ENCODE data around the gene ACP7. TPM values are rescaled to one million over a fixed set of nuclear protein-coding genes. Genes with fewer than 3 reads are reported as not detected.

Gene ACP7
- polyA plus RNA-seq, 1 of the 3 experiments (the other 2 are of a cell fraction) = 0.36 TPM

DNA sequence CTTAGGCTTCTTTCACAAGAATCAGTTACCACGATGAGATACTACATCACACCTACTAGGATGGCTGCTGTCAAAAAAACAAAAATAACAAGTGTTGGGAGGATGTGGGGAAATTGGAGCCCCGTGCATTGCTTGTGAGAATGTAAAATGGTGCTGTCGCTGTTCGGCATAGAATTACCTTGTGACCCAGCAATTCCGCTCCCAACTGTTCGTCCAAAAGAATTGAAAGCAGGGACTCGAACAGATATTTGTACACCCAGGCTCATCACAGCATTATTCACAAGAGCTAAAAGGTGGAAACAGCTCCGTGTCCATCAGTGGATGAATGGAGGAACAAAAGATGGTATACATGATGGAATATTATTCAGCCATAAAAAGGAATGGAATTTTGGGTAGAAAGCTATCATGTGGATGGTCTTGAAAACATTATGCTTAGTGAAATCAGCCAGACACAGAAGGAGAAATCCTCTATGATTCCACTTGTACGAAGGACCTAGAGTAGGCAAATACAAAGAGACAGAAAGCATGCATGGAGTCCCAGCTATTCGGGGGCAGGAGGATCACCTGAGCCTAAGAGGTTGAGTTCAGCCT, 64.9 kb downstream of the ACP7 start (continued):
- no peak for TF ChIP-seq TEAD4 (IDR thresholded peaks at IDR 0.05; ENCODE audit: borderline replicate concordance, insufficient read depth)
- no peak for TF ChIP-seq FOSL2 (IDR thresholded peaks at IDR 0.05; ENCODE audit: borderline replicate concordance, low read depth)
- no peak for TF ChIP-seq RXRA (IDR thresholded peaks at IDR 0.05; ENCODE audit: borderline replicate concordance, low read depth)
- TF ChIP-seq, protein P1, sequence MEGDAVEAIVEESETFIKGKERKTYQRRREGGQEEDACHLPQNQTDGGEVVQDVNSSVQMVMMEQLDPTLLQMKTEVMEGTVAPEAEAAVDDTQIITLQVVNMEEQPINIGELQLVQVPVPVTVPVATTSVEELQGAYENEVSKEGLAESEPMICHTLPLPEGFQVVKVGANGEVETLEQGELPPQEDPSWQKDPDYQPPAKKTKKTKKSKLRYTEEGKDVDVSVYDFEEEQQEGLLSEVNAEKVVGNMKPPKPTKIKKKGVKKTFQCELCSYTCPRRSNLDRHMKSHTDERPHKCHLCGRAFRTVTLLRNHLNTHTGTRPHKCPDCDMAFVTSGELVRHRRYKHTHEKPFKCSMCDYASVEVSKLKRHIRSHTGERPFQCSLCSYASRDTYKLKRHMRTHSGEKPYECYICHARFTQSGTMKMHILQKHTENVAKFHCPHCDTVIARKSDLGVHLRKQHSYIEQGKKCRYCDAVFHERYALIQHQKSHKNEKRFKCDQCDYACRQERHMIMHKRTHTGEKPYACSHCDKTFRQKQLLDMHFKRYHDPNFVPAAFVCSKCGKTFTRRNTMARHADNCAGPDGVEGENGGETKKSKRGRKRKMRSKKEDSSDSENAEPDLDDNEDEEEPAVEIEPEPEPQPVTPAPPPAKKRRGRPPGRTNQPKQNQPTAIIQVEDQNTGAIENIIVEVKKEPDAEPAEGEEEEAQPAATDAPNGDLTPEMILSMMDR (IDR thresholded peaks at IDR 0.05) = no peak
- no peak for TF ChIP-seq NRF1 (IDR thresholded peaks at IDR 0.05; ENCODE audit: low read depth, low read length)
- TF ChIP-seq TCF12 (IDR thresholded peaks at IDR 0.05) = no peak
- TF ChIP-seq, protein P2, sequence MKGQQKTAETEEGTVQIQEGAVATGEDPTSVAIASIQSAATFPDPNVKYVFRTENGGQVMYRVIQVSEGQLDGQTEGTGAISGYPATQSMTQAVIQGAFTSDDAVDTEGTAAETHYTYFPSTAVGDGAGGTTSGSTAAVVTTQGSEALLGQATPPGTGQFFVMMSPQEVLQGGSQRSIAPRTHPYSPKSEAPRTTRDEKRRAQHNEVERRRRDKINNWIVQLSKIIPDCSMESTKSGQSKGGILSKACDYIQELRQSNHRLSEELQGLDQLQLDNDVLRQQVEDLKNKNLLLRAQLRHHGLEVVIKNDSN (IDR thresholded peaks at IDR 0.05; ENCODE audit: borderline replicate concordance, low read depth) = no peak
- TF ChIP-seq, protein P3, sequence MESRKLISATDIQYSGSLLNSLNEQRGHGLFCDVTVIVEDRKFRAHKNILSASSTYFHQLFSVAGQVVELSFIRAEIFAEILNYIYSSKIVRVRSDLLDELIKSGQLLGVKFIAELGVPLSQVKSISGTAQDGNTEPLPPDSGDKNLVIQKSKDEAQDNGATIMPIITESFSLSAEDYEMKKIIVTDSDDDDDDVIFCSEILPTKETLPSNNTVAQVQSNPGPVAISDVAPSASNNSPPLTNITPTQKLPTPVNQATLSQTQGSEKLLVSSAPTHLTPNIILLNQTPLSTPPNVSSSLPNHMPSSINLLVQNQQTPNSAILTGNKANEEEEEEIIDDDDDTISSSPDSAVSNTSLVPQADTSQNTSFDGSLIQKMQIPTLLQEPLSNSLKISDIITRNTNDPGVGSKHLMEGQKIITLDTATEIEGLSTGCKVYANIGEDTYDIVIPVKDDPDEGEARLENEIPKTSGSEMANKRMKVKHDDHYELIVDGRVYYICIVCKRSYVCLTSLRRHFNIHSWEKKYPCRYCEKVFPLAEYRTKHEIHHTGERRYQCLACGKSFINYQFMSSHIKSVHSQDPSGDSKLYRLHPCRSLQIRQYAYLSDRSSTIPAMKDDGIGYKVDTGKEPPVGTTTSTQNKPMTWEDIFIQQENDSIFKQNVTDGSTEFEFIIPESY (IDR thresholded peaks at IDR 0.05; ENCODE audit: borderline replicate concordance, low read depth) = no peak

DNA sequence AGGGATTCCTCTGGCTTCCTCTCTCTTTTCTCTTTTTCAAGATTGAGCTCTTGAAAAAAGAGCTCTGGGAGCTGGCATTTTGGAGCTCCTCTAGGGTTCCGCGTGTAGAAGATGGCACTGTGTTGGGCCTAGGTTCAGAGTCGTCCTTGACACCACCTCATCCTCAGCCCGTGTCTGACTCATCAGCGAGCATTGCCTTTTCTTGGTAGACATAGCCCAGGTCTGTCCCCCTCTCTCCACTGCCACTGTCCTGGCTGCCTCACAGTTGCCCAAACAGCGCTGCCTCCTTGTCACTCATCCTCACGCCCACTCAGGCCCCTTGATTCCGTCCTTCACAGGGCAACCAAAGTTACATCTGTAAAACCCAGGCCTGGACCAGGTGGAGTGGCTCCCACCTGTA, 66.1 kb downstream of the ACP7 start:
- POLR2A ChIA-PET = no interaction called here
- Histone ChIP-seq H3K9ac (no peak overlapping the region), H3K4me2 (no peak overlapping the region), H3K27ac (ENCODE audit: low read depth in 2 of 2, low read length in 1 of 2) (no peak overlapping the region), H3K4me1 (ENCODE audit: control insufficient read depth in 1 of 2, insufficient read depth in 2 of 2, low read depth in 1 of 2, low read length in 1 of 2) (peaks cover 0 to 24% of the 10 kb centered on the region in 2 experiments; a peak in 1 of 4 replicates), H3K4me3 (ENCODE audit: low read depth in 2 of 2, low read length in 1 of 2) (no peak overlapping the region), H4K20me1 (ENCODE audit: insufficient read depth) (peaks cover 29% of the 10 kb centered on the region), H3K27me3 (ENCODE audit: insufficient read depth) (no peaks in the 10 kb centered on the region), H2AFZ (ENCODE audit: low read depth) (no peak overlapping the region), H3K9me3 (no peaks in the 10 kb centered on the region), H3K9me2 (no peaks in the 10 kb centered on the region), H3K79me2 (ENCODE audit: insufficient read depth) (peaks cover 91% of the 10 kb centered on the region), H3F3A (replicated peaks; ENCODE audit: insufficient read depth) (no peaks in the 10 kb centered on the region), H3K36me3 (replicated peaks in 1 of 2; ENCODE audit: control insufficient read depth in 1 of 2, insufficient read depth in 2 of 2, low read length in 1 of 2) (peaks cover 0 to 8% of the 10 kb centered on the region in 2 experiments)
- 94% methylated on average over 8 of the region's 8 CpGs for WGBS (ENCODE audit: low lambda C conversion rate)
- DNase-seq = no peak
- CTCF ChIA-PET = interaction anchor here (1.3 kb wide), 1 partner anchor 11 kb away, joined by 3 read pairs; no protein-coding TSS in a partner anchor
- TF ChIP-seq YY1 (IDR thresholded peaks at IDR 0.05; ENCODE audit: low read depth) (no peak), FOSL2 (IDR thresholded peaks at IDR 0.05; ENCODE audit: borderline replicate concordance, low read depth) (no peak), TAF1 (IDR thresholded peaks at IDR 0.05; ENCODE audit: borderline replicate concordance, low read depth, low read length) (no peak), GATA2 (CRISPR knock-in tag; IDR thresholded peaks at IDR 0.05) (no peak), EP300 (IDR thresholded peaks at IDR 0.05; ENCODE audit: borderline replicate concordance in 1 of 2, low read depth in 1 of 2, low read length in 1 of 2) (no peak), RFX5 (IDR thresholded peaks at IDR 0.05; ENCODE audit: low read length) (no peak), TCF12 (IDR thresholded peaks at IDR 0.05) (no peak), NRF1 (IDR thresholded peaks at IDR 0.05; ENCODE audit: low read depth, low read length) (no peak)
- TF ChIP-seq, protein P4, sequence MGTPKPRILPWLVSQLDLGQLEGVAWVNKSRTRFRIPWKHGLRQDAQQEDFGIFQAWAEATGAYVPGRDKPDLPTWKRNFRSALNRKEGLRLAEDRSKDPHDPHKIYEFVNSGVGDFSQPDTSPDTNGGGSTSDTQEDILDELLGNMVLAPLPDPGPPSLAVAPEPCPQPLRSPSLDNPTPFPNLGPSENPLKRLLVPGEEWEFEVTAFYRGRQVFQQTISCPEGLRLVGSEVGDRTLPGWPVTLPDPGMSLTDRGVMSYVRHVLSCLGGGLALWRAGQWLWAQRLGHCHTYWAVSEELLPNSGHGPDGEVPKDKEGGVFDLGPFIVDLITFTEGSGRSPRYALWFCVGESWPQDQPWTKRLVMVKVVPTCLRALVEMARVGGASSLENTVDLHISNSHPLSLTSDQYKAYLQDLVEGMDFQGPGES (IDR thresholded peaks at IDR 0.05; ENCODE audit: low read depth, low read length) = no peak
- TF ChIP-seq, protein P2 (IDR thresholded peaks at IDR 0.05; ENCODE audit: borderline replicate concordance, low read depth) = no peak
- TF ChIP-seq, protein P5, sequence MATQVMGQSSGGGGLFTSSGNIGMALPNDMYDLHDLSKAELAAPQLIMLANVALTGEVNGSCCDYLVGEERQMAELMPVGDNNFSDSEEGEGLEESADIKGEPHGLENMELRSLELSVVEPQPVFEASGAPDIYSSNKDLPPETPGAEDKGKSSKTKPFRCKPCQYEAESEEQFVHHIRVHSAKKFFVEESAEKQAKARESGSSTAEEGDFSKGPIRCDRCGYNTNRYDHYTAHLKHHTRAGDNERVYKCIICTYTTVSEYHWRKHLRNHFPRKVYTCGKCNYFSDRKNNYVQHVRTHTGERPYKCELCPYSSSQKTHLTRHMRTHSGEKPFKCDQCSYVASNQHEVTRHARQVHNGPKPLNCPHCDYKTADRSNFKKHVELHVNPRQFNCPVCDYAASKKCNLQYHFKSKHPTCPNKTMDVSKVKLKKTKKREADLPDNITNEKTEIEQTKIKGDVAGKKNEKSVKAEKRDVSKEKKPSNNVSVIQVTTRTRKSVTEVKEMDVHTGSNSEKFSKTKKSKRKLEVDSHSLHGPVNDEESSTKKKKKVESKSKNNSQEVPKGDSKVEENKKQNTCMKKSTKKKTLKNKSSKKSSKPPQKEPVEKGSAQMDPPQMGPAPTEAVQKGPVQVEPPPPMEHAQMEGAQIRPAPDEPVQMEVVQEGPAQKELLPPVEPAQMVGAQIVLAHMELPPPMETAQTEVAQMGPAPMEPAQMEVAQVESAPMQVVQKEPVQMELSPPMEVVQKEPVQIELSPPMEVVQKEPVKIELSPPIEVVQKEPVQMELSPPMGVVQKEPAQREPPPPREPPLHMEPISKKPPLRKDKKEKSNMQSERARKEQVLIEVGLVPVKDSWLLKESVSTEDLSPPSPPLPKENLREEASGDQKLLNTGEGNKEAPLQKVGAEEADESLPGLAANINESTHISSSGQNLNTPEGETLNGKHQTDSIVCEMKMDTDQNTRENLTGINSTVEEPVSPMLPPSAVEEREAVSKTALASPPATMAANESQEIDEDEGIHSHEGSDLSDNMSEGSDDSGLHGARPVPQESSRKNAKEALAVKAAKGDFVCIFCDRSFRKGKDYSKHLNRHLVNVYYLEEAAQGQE (IDR thresholded peaks at IDR 0.05; ENCODE audit: low read depth, low read length) = no peak
- TF ChIP-seq, protein P3 (IDR thresholded peaks at IDR 0.05; ENCODE audit: borderline replicate concordance, low read depth) = no peak
